DOHH2 (cell line): Measurements from ENCODE around the gene PRKN.

ENCODE experiments used
- H3F3A ChIP-seq: fragments of 200-600 bp; sonication (generic), shearing (Covaris generic); 2 replicates; pipeline ENCODE4 v1.6.0; 2016; ENCODE audit warnings: antibody characterized with exemption, mild to moderate bottlenecking; ENCODE audit not compliant: control insufficient read depth, insufficient read depth
- H3K27ac ChIP-seq: fragments of 200-600 bp; sonication (generic); 2 replicates; pipeline ENCODE4 v1.5.1; 2014; ENCODE audit warnings: low read depth, mild to moderate bottlenecking, low read length, moderate library complexity
- H3K27me3 ChIP-seq: fragments of 200-600 bp; sonication (generic); 2 replicates; pipeline ENCODE4 v1.6.1; 2014; ENCODE audit warnings: mild to moderate bottlenecking, low read length, mixed read lengths; ENCODE audit not compliant: control insufficient read depth
- H3K36me3 ChIP-seq: fragments of 200-600 bp; sonication (generic); 2 replicates; pipeline ENCODE4 v1.6.1; 2014; ENCODE audit warnings: mild to moderate bottlenecking, low read length, moderate library complexity, mixed read lengths; ENCODE audit not compliant: control insufficient read depth
- H3K4me1 ChIP-seq: fragments of 200-600 bp; sonication (generic); 2 replicates; pipeline ENCODE4 v1.6.1; 2014; ENCODE audit warnings: mild to moderate bottlenecking, low read length, mixed read lengths; ENCODE audit not compliant: control insufficient read depth
- H3K4me2 ChIP-seq: fragments of 200-600 bp; sonication (generic); 2 replicates; pipeline ENCODE4 v1.6.0; 2014; ENCODE audit warnings: mild to moderate bottlenecking, low read length, moderate library complexity
- H3K4me3 ChIP-seq: fragments of 200-600 bp; sonication (generic); 2 replicates; pipeline ENCODE4 v1.5.1; 2014; ENCODE audit warnings: mild to moderate bottlenecking, low read length, mixed read lengths
- H3K79me2 ChIP-seq: fragments of 200-600 bp; sonication (generic); 2 replicates; pipeline ENCODE4 v1.6.1; 2014; ENCODE audit warnings: mild to moderate bottlenecking, low read length, mixed read lengths; ENCODE audit not compliant: control insufficient read depth
- H3K9me2 ChIP-seq: fragments of 200-600 bp; sonication (generic); replicated peaks from 2 replicates; pipeline ENCODE4 v1.6.1; 2014; ENCODE audit warnings: mild to moderate bottlenecking, low read length, mixed read lengths; ENCODE audit not compliant: control insufficient read depth
- H3K9me3 ChIP-seq: fragments of 200-600 bp; sonication (generic); 2 replicates; pipeline ENCODE4 v1.6.1; 2014; ENCODE audit warnings: antibody characterized with exemption, low read length, mixed read lengths; ENCODE audit not compliant: control insufficient read depth, insufficient read depth
- H4K20me1 ChIP-seq: fragments of 200-600 bp; sonication (generic); 2 replicates; pipeline ENCODE4 v1.6.0; 2014; ENCODE audit warnings: low read depth, mild to moderate bottlenecking, antibody characterized with exemption, low read length, moderate library complexity; ENCODE audit not compliant: control insufficient read depth, insufficient read depth
- CTCF ChIP-seq: fragments of 200-600 bp; sonication (generic); IDR thresholded peaks from one replicate; pipeline ENCODE4 v1.5.1; 2014; ENCODE audit warnings: antibody characterized with exemption, mild to moderate bottlenecking, low read depth, low read length; ENCODE audit not compliant: poor library complexity, severe bottlenecking
- EZH2phosphoT487 ChIP-seq: fragments of 200-600 bp; sonication (generic); IDR thresholded peaks from 2 replicates; pipeline ENCODE4 v1.6.1; 2017; ENCODE audit warnings: borderline replicate concordance, mild to moderate bottlenecking, antibody characterized with exemption, low read length, moderate library complexity, mixed read lengths

The PRKN gene

GRCh38 chr6:162481938-162482337 is 245.6 kb downstream of the PRKN start:
- Histone ChIP-seq H3K27me3 (no peaks in the 10 kb centered on the region), H3K79me2 (no peaks in the 10 kb centered on the region), H3K27ac (no peak overlapping the region), H3K36me3 (no peaks in the 10 kb centered on the region), H4K20me1 (no peaks in the 10 kb centered on the region), H3K9me3 (no peaks in the 10 kb centered on the region), H3K9me2 (no peaks in the 10 kb centered on the region), H3F3A (no peaks in the 10 kb centered on the region), H3K4me3 (no peak overlapping the region), H3K4me2 (no peak overlapping the region), H3K4me1 (no peaks in the 10 kb centered on the region)
- no peak for TF ChIP-seq EZH2phosphoT487
- no peak for TF ChIP-seq CTCF

- H3K27me3 ChIP-seq, result no peaks in the 10 kb centered on the region
- H4K20me1 ChIP-seq, result no peaks in the 10 kb centered on the region
- no peaks in the 10 kb centered on the region for H3K79me2 ChIP-seq
- no peaks in the 10 kb centered on the region for H3K4me1 ChIP-seq
- no peak overlapping the region for H3K4me2 ChIP-seq
- no peak overlapping the region for H3K4me3 ChIP-seq
- H3K36me3 ChIP-seq, result no peaks in the 10 kb centered on the region
- H3F3A ChIP-seq, result no peaks in the 10 kb centered on the region
- H3K27ac ChIP-seq, result no peak overlapping the region
- TF ChIP-seq EZH2phosphoT487 (no peak), CTCF (no peak)
- H3K9me3 ChIP-seq, result no peaks in the 10 kb centered on the region
- no peaks in the 10 kb centered on the region for H3K9me2 ChIP-seq
These were observed 246.2 kb downstream of the PRKN start for GRCh38 chr6:162481320-162481719.

- Histone ChIP-seq H3K4me1 (no peaks in the 10 kb centered on the region), H3K9me3 (no peaks in the 10 kb centered on the region), H4K20me1 (no peaks in the 10 kb centered on the region), H3K27me3 (no peaks in the 10 kb centered on the region), H3K79me2 (no peaks in the 10 kb centered on the region), H3K9me2 (no peaks in the 10 kb centered on the region), H3F3A (no peaks in the 10 kb centered on the region), H3K36me3 (no peaks in the 10 kb centered on the region), H3K27ac (no peak overlapping the region), H3K4me3 (no peak overlapping the region), H3K4me2 (no peak overlapping the region)
- no peak for TF ChIP-seq EZH2phosphoT487
- no peak for TF ChIP-seq CTCF
These were observed 249.3 kb downstream of the PRKN start for GRCh38 chr6:162478192-162478671.

GRCh38 chr6:162474722-162475121 is 252.8 kb downstream of the PRKN start:
- Histone ChIP-seq H3K36me3 (no peaks in the 10 kb centered on the region), H3F3A (no peaks in the 10 kb centered on the region), H3K4me3 (no peak overlapping the region), H3K27me3 (no peaks in the 10 kb centered on the region), H3K79me2 (no peaks in the 10 kb centered on the region), H4K20me1 (no peaks in the 10 kb centered on the region), H3K9me2 (no peaks in the 10 kb centered on the region), H3K4me1 (no peaks in the 10 kb centered on the region), H3K27ac (no peak overlapping the region), H3K4me2 (no peak overlapping the region), H3K9me3 (no peaks in the 10 kb centered on the region)
- TF ChIP-seq CTCF, result no peak
